Astrocyte (in vitro differentiated cells and primary cell): ENCODE data around the gene ZCCHC24. TPM values are rescaled to one million over a fixed set of nuclear protein-coding genes. Genes with fewer than 3 reads are reported as not detected.

Experiments used
- DNase-seq: peaks from one replicate; pipeline ENCODE4 v3.0.0-alpha.2; 2010; ENCODE audit warnings: low read depth
- FAIRE-seq: peaks from 2 replicates; lab custom pipeline; 2011; peaks lifted over from hg19 to GRCh38; lab: Jason Lieb, UNC
- H2AFZ ChIP-seq: 2 replicates; pipeline ENCODE4 v1.6.0; 2012; ENCODE audit warnings: low read depth, low read length, inconsistent platforms
- H3K27ac ChIP-seq: 2 replicates; pipeline ENCODE4 v1.5.1; 2011; ENCODE audit warnings: low read depth, low read length, inconsistent platforms
- H3K27me3 ChIP-seq: 2 replicates; pipeline ENCODE4 v1.6.0; 2011; ENCODE audit warnings: low read length, inconsistent platforms; ENCODE audit not compliant: insufficient read depth
- H3K36me3 ChIP-seq: 2 replicates; pipeline ENCODE4 v1.5.1; 2011; ENCODE audit warnings: low read length, inconsistent platforms; ENCODE audit not compliant: insufficient read depth
- H3K4me1 ChIP-seq: 2 replicates; pipeline ENCODE4 v1.5.1; 2011; ENCODE audit warnings: low read length, inconsistent platforms; ENCODE audit not compliant: insufficient read depth
- H3K4me2 ChIP-seq: 2 replicates; pipeline ENCODE4 v1.6.0; 2012; ENCODE audit warnings: low read length, inconsistent platforms
- H3K4me3 ChIP-seq: 2 replicates; pipeline ENCODE4 v1.5.1; 2011; ENCODE audit warnings: low read depth, mild to moderate bottlenecking, low read length, inconsistent platforms; ENCODE audit not compliant: insufficient read depth
- H3K79me2 ChIP-seq: 2 replicates; pipeline ENCODE4 v1.6.0; 2012; ENCODE audit warnings: mild to moderate bottlenecking, low read length, inconsistent platforms; ENCODE audit not compliant: insufficient read depth
- H3K9ac ChIP-seq: 2 replicates; pipeline ENCODE4 v1.6.0; 2012; ENCODE audit warnings: mild to moderate bottlenecking, low read length, inconsistent platforms
- H3K9me3 ChIP-seq: 2 replicates; pipeline ENCODE4 v1.5.1; 2012; ENCODE audit warnings: low read depth, mild to moderate bottlenecking, low read length, inconsistent platforms; ENCODE audit not compliant: insufficient read depth
- H4K20me1 ChIP-seq: 2 replicates; pipeline ENCODE4 v1.6.0; 2012; ENCODE audit warnings: low read length, inconsistent platforms; ENCODE audit not compliant: insufficient read depth
- H3K27ac Mint-ChIP-seq: one replicate; pipeline ENCODE4 v1.8.0; 2021; ENCODE audit warnings: mild to moderate bottlenecking, mixed read lengths; ENCODE audit not compliant: unreplicated experiment
- H3K27me3 Mint-ChIP-seq: one replicate; pipeline ENCODE4 v1.8.0; 2021; ENCODE audit warnings: low read depth, mixed read lengths; ENCODE audit not compliant: unreplicated experiment
- H3K36me3 Mint-ChIP-seq: one replicate; pipeline ENCODE4 v1.8.0; 2021; ENCODE audit warnings: low read depth, mixed read lengths; ENCODE audit not compliant: unreplicated experiment
- H3K4me1 Mint-ChIP-seq: one replicate; pipeline ENCODE4 v1.8.0; 2021; ENCODE audit warnings: low read depth, mixed read lengths; ENCODE audit not compliant: unreplicated experiment
- H3K4me3 Mint-ChIP-seq: one replicate; pipeline ENCODE4 v1.8.0; 2021; ENCODE audit warnings: mild to moderate bottlenecking, moderate library complexity, mixed read lengths; ENCODE audit not compliant: unreplicated experiment
- H3K9me3 Mint-ChIP-seq: one replicate; pipeline ENCODE4 v1.8.0; 2021; ENCODE audit warnings: mild to moderate bottlenecking, mixed read lengths; ENCODE audit not compliant: unreplicated experiment
- CTCF ChIP-seq: IDR thresholded peaks from 2 replicates; pipeline ENCODE4 v1.5.1; 2011; ENCODE audit warnings: low read depth, mild to moderate bottlenecking, inconsistent platforms, low read length, moderate library complexity; ENCODE audit not compliant: insufficient read depth
- EZH2 ChIP-seq: IDR thresholded peaks from 2 replicates; pipeline ENCODE4 v1.6.1; 2012; ENCODE audit warnings: mild to moderate bottlenecking, low read length, inconsistent platforms; ENCODE audit not compliant: insufficient read depth
- total RNA-seq: library from RNA; stranded (reverse); gene quantifications from 2 replicates; pipeline ENCODE4 v1.2.1, GENCODE V29; 2021

ZCCHC24 gene
- total RNA-seq, 1 donor from 2014 or later, result 21.4 TPM

- no peak for DNase-seq
- Mint-ChIP-seq H3K27ac (no peak overlapping the region), H3K36me3 (no peaks in the 10 kb centered on the region)
Observed at GRCh38 chr10:79377557-79378382, 67.7 kb downstream of the ZCCHC24 start.

GRCh38 chr10:79376751-79377556 is 68.5 kb downstream of the ZCCHC24 start:
- TF ChIP-seq EZH2, result no peak
- no peak for TF ChIP-seq CTCF
- FAIRE-seq, result no peak

More at GRCh38 chr10:79377557-79378382, 67.7 kb downstream of the ZCCHC24 start:
- H3K27ac ChIP-seq, result no peak overlapping the region
- H3K27me3 ChIP-seq, result no peaks in the 10 kb centered on the region
- H3K4me3 Mint-ChIP-seq, result no peak overlapping the region
- no peaks in the 10 kb centered on the region for H3K9me3 ChIP-seq
- peaks cover 27% of the 10 kb centered on the region for H3K4me1 ChIP-seq
- H2AFZ ChIP-seq, result no peak overlapping the region
- H3K27me3 Mint-ChIP-seq, result no peaks in the 10 kb centered on the region
- H3K4me2 ChIP-seq, result no peak overlapping the region
- H4K20me1 ChIP-seq, result no peaks in the 10 kb centered on the region
- FAIRE-seq, result no peak
- no peaks in the 10 kb centered on the region for H3K9me3 Mint-ChIP-seq
- no peak overlapping the region for H3K4me3 ChIP-seq
- TF ChIP-seq EZH2, result no peak
- no peak for TF ChIP-seq CTCF
- no peaks in the 10 kb centered on the region for H3K36me3 ChIP-seq
- no peaks in the 10 kb centered on the region for H3K79me2 ChIP-seq
- peaks cover 23% of the 10 kb centered on the region for H3K4me1 Mint-ChIP-seq
- no peak overlapping the region for H3K9ac ChIP-seq

More at GRCh38 chr10:79376751-79377556, 68.5 kb downstream of the ZCCHC24 start:
- Histone ChIP-seq H2AFZ (no peak overlapping the region), H4K20me1 (no peaks in the 10 kb centered on the region), H3K4me3 (no peak overlapping the region), H3K4me2 (no peak overlapping the region), H3K27ac (no peak overlapping the region), H3K36me3 (no peaks in the 10 kb centered on the region), H3K4me1 (peaks cover 20% of the 10 kb centered on the region), H3K27me3 (no peaks in the 10 kb centered on the region), H3K9me3 (no peaks in the 10 kb centered on the region), H3K79me2 (no peaks in the 10 kb centered on the region), H3K9ac (no peak overlapping the region)
- no peak overlapping the region for H3K4me3 Mint-ChIP-seq
- H3K4me1 Mint-ChIP-seq, result peaks cover 16% of the 10 kb centered on the region
- no peaks in the 10 kb centered on the region for H3K36me3 Mint-ChIP-seq
- H3K9me3 Mint-ChIP-seq, result no peaks in the 10 kb centered on the region
- no peak for DNase-seq
- no peak overlapping the region for H3K27ac Mint-ChIP-seq
- peaks cover 3% of the 10 kb centered on the region for H3K27me3 Mint-ChIP-seq
